ENCODE results near the gene EFCAB6. TPM values are rescaled to one million over a fixed set of nuclear protein-coding genes. Genes with fewer than 3 reads are reported as not detected.

EFCAB6 gene
- total and polyA plus RNA-seq, 2 of the 13 experiments (the other 11 are each of a cell fraction or from before 2014, with no cell fraction given): not detected

DNA sequence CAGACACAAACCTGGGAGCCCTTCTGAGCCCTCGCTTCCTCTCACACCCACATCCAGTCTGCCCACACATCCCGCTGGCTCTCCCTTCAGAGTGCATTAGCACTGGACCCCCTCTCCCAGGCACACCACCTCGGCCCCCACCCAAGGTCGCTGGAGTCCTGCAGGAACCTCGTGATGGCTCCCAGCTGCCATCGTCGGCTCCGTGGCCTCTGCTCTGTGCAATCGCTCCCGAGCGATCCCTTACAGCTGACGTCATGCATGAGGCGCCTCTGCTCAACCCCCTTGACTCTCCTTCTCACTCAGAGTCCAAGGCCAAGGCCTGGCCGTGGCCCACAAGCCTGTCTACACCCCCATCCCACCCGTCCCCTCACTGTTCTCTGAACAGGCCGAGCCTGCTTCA, 183.9 kb downstream of the EFCAB6 start:
- ChIA-PET CTCF (ENCODE audit: low intra/inter-chr PET ratio, low total read pairs) (no interaction called here), POLR2A (no interaction called here)
- Histone ChIP-seq H3K36me3 (replicated peaks in 1 of 2; ENCODE audit: control insufficient read depth in 1 of 2, insufficient read depth in 2 of 2, low read length in 2 of 2) (no peaks in the 10 kb centered on the region), H3K27ac (ENCODE audit: extremely low read length, insufficient read depth, low read length) (no peak overlapping the region), H3K79me2 (ENCODE audit: insufficient read depth, low read length) (no peaks in the 10 kb centered on the region), H3K4me3 (replicated peaks in 1 of 3; ENCODE audit: insufficient read depth in 1 of 3, low read depth in 2 of 3, low read length in 3 of 3) (no peak overlapping the region), H3K4me1 (ENCODE audit: insufficient read depth, low read length) (peaks cover 8% of the 10 kb centered on the region; the same call in 1 of the 2 replicates), H3K4me2 (ENCODE audit: low read depth, low read length) (no peak overlapping the region), H4K20me1 (ENCODE audit: insufficient read depth, low read length) (no peaks in the 10 kb centered on the region), H2AFZ (ENCODE audit: low read length) (no peak overlapping the region), H3K27me3 (ENCODE audit: control insufficient read depth in 1 of 2, insufficient read depth in 2 of 2, low read length in 2 of 2) (peaks cover 0 to 9% of the 10 kb centered on the region in 2 experiments; a peak in 1 of 5 replicates), H3K9ac (ENCODE audit: insufficient read depth, low read depth, low read length) (no peak overlapping the region), H3K9me3 (ENCODE audit: low read length) (no peaks in the 10 kb centered on the region)
- FAIRE-seq (no peak), ATAC-seq (no peak), DNase-seq (ENCODE audit: low spot score) (no peak)
- no TSS peak for BruUV-seq (replicated peaks)
- in situ Hi-C loops (cut with HindIII; ENCODE audit: extremely low pct_ligation_motif_present, low pct_unique_long_range_greater_than_20kb): no loop called here
- intact Hi-C loops (cut with micrococcal nuclease; ENCODE audit: unreplicated experiment): no loop called here
- 16% methylated on average over 11 of the region's 16 CpGs for WGBS (ENCODE audit: low lambda C conversion rate)
- no peak for TF ChIP-seq FOXM1 (CRISPR knock-in tag; IDR thresholded peaks at IDR 0.05)
- TF ChIP-seq KDM4B (CRISPR knock-in tag; IDR thresholded peaks at IDR 0.05): no peak
- no peak for TF ChIP-seq ZNF335 (CRISPR knock-in tag; IDR thresholded peaks at IDR 0.05)
- TF ChIP-seq NONO (IDR thresholded peaks at IDR 0.05): no peak
- TF ChIP-seq NONO (CRISPR knock-in tag; conservative IDR thresholded peaks at IDR 0.05): no peak
- TF ChIP-seq ATF7 (IDR thresholded peaks at IDR 0.05): peak; percentile 71
- no peak for TF ChIP-seq ATF7 (CRISPR knock-in tag; IDR thresholded peaks at IDR 0.05)
- no peak for TF ChIP-seq ZNF101 (CRISPR knock-in tag; IDR thresholded peaks at IDR 0.05; ENCODE audit: borderline replicate concordance, low read depth)
- TF ChIP-seq, protein P1, sequence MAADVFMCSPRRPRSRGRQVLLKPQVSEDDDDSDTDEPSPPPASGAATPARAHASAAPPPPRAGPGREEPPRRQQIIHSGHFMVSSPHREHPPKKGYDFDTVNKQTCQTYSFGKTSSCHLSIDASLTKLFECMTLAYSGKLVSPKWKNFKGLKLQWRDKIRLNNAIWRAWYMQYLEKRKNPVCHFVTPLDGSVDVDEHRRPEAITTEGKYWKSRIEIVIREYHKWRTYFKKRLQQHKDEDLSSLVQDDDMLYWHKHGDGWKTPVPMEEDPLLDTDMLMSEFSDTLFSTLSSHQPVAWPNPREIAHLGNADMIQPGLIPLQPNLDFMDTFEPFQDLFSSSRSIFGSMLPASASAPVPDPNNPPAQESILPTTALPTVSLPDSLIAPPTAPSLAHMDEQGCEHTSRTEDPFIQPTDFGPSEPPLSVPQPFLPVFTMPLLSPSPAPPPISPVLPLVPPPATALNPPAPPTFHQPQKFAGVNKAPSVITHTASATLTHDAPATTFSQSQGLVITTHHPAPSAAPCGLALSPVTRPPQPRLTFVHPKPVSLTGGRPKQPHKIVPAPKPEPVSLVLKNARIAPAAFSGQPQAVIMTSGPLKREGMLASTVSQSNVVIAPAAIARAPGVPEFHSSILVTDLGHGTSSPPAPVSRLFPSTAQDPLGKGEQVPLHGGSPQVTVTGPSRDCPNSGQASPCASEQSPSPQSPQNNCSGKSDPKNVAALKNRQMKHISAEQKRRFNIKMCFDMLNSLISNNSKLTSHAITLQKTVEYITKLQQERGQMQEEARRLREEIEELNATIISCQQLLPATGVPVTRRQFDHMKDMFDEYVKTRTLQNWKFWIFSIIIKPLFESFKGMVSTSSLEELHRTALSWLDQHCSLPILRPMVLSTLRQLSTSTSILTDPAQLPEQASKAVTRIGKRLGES (CRISPR knock-in tag; IDR thresholded peaks at IDR 0.05; ENCODE audit: borderline replicate concordance): no peak
- TF ChIP-seq, protein P2, sequence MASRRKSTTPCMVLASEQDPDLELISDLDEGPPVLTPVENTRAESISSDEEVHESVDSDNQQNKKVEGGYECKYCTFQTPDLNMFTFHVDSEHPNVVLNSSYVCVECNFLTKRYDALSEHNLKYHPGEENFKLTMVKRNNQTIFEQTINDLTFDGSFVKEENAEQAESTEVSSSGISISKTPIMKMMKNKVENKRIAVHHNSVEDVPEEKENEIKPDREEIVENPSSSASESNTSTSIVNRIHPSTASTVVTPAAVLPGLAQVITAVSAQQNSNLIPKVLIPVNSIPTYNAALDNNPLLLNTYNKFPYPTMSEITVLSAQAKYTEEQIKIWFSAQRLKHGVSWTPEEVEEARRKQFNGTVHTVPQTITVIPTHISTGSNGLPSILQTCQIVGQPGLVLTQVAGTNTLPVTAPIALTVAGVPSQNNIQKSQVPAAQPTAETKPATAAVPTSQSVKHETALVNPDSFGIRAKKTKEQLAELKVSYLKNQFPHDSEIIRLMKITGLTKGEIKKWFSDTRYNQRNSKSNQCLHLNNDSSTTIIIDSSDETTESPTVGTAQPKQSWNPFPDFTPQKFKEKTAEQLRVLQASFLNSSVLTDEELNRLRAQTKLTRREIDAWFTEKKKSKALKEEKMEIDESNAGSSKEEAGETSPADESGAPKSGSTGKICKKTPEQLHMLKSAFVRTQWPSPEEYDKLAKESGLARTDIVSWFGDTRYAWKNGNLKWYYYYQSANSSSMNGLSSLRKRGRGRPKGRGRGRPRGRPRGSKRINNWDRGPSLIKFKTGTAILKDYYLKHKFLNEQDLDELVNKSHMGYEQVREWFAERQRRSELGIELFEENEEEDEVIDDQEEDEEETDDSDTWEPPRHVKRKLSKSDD (CRISPR knock-in tag; IDR thresholded peaks at IDR 0.05; ENCODE audit: low read depth): no peak
- TF ChIP-seq CREB1 (IDR thresholded peaks at IDR 0.05): peak; percentile 78
- TF ChIP-seq CREB1 (CRISPR knock-in tag; IDR thresholded peaks at IDR 0.05): no peak
- no peak for TF ChIP-seq KLF16 (CRISPR knock-in tag; IDR thresholded peaks at IDR 0.05)
- TF ChIP-seq, protein P3, sequence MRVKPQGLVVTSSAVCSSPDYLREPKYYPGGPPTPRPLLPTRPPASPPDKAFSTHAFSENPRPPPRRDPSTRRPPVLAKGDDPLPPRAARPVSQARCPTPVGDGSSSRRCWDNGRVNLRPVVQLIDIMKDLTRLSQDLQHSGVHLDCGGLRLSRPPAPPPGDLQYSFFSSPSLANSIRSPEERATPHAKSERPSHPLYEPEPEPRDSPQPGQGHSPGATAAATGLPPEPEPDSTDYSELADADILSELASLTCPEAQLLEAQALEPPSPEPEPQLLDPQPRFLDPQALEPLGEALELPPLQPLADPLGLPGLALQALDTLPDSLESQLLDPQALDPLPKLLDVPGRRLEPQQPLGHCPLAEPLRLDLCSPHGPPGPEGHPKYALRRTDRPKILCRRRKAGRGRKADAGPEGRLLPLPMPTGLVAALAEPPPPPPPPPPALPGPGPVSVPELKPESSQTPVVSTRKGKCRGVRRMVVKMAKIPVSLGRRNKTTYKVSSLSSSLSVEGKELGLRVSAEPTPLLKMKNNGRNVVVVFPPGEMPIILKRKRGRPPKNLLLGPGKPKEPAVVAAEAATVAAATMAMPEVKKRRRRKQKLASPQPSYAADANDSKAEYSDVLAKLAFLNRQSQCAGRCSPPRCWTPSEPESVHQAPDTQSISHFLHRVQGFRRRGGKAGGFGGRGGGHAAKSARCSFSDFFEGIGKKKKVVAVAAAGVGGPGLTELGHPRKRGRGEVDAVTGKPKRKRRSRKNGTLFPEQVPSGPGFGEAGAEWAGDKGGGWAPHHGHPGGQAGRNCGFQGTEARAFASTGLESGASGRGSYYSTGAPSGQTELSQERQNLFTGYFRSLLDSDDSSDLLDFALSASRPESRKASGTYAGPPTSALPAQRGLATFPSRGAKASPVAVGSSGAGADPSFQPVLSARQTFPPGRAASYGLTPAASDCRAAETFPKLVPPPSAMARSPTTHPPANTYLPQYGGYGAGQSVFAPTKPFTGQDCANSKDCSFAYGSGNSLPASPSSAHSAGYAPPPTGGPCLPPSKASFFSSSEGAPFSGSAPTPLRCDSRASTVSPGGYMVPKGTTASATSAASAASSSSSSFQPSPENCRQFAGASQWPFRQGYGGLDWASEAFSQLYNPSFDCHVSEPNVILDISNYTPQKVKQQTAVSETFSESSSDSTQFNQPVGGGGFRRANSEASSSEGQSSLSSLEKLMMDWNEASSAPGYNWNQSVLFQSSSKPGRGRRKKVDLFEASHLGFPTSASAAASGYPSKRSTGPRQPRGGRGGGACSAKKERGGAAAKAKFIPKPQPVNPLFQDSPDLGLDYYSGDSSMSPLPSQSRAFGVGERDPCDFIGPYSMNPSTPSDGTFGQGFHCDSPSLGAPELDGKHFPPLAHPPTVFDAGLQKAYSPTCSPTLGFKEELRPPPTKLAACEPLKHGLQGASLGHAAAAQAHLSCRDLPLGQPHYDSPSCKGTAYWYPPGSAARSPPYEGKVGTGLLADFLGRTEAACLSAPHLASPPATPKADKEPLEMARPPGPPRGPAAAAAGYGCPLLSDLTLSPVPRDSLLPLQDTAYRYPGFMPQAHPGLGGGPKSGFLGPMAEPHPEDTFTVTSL (CRISPR knock-in tag; IDR thresholded peaks at IDR 0.05; ENCODE audit: borderline replicate concordance): no peak
- no peak for TF ChIP-seq ZBTB8A (CRISPR knock-in tag; IDR thresholded peaks at IDR 0.05; ENCODE audit: borderline replicate concordance, low read depth)

All from HepG2 (cell line).